Prostate gland (tissue), 2 donors: ENCODE measurements around the gene HS6ST3. TPM values are rescaled to one million over a fixed set of nuclear protein-coding genes. Genes with fewer than 3 reads are reported as not detected.

Source experiments
- DNase-seq: peaks from one replicate; pipeline ENCODE4 v3.0.0-alpha.2; 2019; ENCODE audit warnings: low spot score
- H3K27ac ChIP-seq, 2 donors: fragments of 200-600 bp; sonication (generic); 2 replicates each; pipeline ENCODE4 v1.5.1; 2017 to 2019
- H3K27me3 ChIP-seq: fragments of 200-600 bp; sonication (generic); replicated peaks from 2 replicates; pipeline ENCODE4 v1.5.1; 2019; ENCODE audit not compliant: insufficient read depth
- H3K36me3 ChIP-seq, 2 donors: fragments of 200-600 bp; sonication (generic); 1 replicate in 1 of 2; 2 replicates in 1 of 2; pipeline versions ENCODE4 v1.5.1 to v1.8.1; 2017 to 2019
- H3K4me1 ChIP-seq: fragments of 200-600 bp; sonication (generic); replicated peaks from 2 replicates; pipeline ENCODE4 v1.5.1; 2019
- H3K4me3 ChIP-seq, 2 donors: fragments of 200-600 bp; sonication (generic); 2 replicates each; pipeline ENCODE4 v1.5.1; 2017 to 2019
- H3K9me3 ChIP-seq: fragments of 200-600 bp; sonication (generic); 2 replicates; pipeline ENCODE4 v1.5.1; 2017
- POLR2A ChIP-seq: fragments of 450-650 bp; IDR thresholded peaks from one replicate; pipeline ENCODE4 v1.6.1; 2016; ENCODE audit warnings: antibody characterized with exemption, mild to moderate bottlenecking
- POLR2AphosphoS5 ChIP-seq: sonication (generic); formaldehyde crosslinking; IDR thresholded peaks from one replicate; pipeline ENCODE4 v1.6.1; 2017; ENCODE audit warnings: antibody characterized with exemption
- WGBS: methylation state at CpG from one replicate; pipeline ENCODE4 v1.1.5; 2018; 5-methylcytosine and 5-hydroxymethylcytosine counted together
- intact Hi-C: fragments of 100-400 bp; cut with DNase I; formaldehyde crosslinking; loops from one replicate; pipeline ENCODE4 v1.14.2; 2022
- total RNA-seq, 2 donors: library from RNA; depleted of rRNA; stranded (reverse); fragments of >200 nt; gene quantifications; one replicate each; pipeline ENCODE4 v1.1.0, GENCODE V29; 2016
- TF ChIP-seq, protein P1 (sequence below), 4 experiments: fragments of 200-600 bp in 2 of 4; fragments of 450-650 bp in 2 of 4; sonication (generic) in 2 of 4; IDR thresholded peaks; 1 replicate in 3 of 4; 2 replicates in 1 of 4; pipeline ENCODE4 v1.5.1; 2016 to 2019; ENCODE audit warnings: antibody characterized with exemption in 4 of 4, mild to moderate bottlenecking in 2 of 4, moderate library complexity in 2 of 4

Gene HS6ST3
- total RNA-seq, 2 donors from 2014 or later: 0.97 to 1.0 TPM

DNA sequence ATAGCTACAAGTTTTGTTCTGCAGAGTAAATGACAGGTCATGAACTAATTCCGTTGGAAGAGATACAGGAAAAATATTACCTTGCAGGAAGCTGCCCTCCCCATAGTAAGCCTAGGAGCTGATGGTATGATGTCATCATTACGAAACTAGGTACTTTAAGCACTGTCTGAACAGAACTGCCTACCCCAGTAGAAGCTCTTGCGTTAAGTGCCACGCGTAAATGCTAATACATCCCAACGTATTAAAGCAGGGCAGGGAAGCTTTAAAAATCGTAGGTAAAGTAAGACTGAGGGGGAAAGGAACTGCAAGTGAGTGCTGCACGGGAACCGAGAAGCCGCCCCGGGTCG lies 37.3 kb upstream of the HS6ST3 start:
- intact Hi-C loops: no loop called here
- Histone ChIP-seq H3K4me1 (no peaks in the 10 kb centered on the region), H3K9me3 (no peaks in the 10 kb centered on the region), H3K4me3 (peak overlapping the region; percentile 64 to 89), H3K27me3 (no peaks in the 10 kb centered on the region), H3K36me3 (no peaks in the 10 kb centered on the region), H3K27ac (peak overlapping the region; percentile 76 to 85)
- WGBS: under 1% methylated on average over 12 of the region's 12 CpGs
- no peak for DNase-seq
- no peak for TF ChIP-seq POLR2A
- TF ChIP-seq, protein P1, sequence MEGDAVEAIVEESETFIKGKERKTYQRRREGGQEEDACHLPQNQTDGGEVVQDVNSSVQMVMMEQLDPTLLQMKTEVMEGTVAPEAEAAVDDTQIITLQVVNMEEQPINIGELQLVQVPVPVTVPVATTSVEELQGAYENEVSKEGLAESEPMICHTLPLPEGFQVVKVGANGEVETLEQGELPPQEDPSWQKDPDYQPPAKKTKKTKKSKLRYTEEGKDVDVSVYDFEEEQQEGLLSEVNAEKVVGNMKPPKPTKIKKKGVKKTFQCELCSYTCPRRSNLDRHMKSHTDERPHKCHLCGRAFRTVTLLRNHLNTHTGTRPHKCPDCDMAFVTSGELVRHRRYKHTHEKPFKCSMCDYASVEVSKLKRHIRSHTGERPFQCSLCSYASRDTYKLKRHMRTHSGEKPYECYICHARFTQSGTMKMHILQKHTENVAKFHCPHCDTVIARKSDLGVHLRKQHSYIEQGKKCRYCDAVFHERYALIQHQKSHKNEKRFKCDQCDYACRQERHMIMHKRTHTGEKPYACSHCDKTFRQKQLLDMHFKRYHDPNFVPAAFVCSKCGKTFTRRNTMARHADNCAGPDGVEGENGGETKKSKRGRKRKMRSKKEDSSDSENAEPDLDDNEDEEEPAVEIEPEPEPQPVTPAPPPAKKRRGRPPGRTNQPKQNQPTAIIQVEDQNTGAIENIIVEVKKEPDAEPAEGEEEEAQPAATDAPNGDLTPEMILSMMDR (IDR thresholded peaks at IDR 0.05): no peak
- TF ChIP-seq POLR2AphosphoS5: no peak

DNA sequence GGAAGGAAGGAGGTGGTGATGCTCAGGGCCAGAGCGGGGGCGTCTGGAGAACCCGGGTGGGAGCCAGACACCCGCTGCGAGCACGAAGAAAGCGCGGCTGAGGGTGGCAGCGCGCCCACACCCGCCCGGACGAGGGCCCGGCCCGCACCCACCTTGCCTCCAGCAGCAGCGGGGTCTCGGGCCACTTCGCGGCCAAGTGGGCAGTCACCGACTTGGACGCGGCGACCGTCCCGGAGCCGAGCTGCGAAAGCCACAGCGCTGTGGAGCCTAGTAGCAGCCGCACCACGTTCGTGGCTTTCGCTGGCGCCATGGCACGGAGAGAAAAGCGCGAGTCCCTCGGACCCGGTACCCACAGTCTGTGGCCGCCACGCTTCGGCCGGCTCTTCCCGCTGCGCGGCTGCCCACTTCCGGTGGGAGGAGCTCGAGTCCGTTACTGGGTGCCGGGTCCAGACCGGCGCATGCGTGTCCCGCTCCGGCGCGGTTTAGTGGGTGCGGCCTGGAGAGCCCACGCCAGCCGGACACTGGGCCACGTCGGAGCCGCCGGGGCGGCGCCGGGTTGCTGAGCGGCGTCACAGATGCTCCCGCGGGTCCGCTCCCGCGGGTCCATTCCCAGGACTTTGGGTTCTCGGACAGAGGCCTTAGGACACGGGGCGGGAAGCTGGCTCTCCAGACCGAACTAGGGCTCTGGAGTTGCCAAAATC lies 36.8 kb upstream of the HS6ST3 start, which contains the start of gene UGGT2:
Gene UGGT2, minus strand, starts transcription at position 399 of the 701 bp plus-strand sequence. Its CDS starts 89 bp downstream, at position 310.
- peak; percentile 59 for TF ChIP-seq POLR2A
- TF ChIP-seq, protein P1 (IDR thresholded peaks at IDR 0.05): peak in 3 of 4 experiments; percentile 22 to 29 (median 24)
- peak; percentile 87 for TF ChIP-seq POLR2AphosphoS5
- under 1% methylated on average over 49 of the region's 77 CpGs for WGBS
- Histone ChIP-seq H3K36me3 (no peaks in the 10 kb centered on the region), H3K9me3 (no peaks in the 10 kb centered on the region), H3K4me3 (peak within 1 kb of the TSS; percentile 64 to 89), H3K27me3 (no peaks in the 10 kb centered on the region), H3K4me1 (no peaks in the 10 kb centered on the region), H3K27ac (peak within 1 kb of the TSS; percentile 76 to 85)
- intact Hi-C loops: no loop called here
- DNase-seq: peak; percentile 91

DNA sequence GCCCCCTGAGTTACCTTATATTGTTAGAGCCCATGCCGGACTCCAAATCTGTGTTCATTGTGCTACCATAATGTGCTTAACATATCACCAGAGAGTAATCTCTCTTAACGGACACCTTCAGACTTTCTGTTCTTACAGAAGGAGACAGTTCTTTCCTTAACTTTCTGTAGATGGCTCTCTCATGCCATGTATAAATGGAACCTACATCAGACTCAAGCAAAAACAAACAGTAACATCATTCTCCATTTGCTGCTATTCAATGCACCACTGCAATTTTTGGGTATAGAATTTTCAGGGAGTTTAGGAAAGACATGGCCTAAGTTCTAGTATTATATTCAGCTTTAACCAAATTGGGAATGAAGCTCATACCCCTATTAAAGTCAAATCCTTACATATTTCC lies 24.1 kb upstream of the HS6ST3 start:
- no peak overlapping the region for H3K4me3 ChIP-seq
- no peak overlapping the region for H3K27ac ChIP-seq
- 75% methylated on average over 2 of the region's 2 CpGs for WGBS
- H3K4me1 ChIP-seq: no peaks in the 10 kb centered on the region
- no peaks in the 10 kb centered on the region for H3K36me3 ChIP-seq
- intact Hi-C loops: no loop called here
- DNase-seq: no peak
- TF ChIP-seq POLR2AphosphoS5: no peak
- TF ChIP-seq, protein P1 (IDR thresholded peaks at IDR 0.05): no peak
- no peak for TF ChIP-seq POLR2A
- H3K27me3 ChIP-seq: no peaks in the 10 kb centered on the region
- no peaks in the 10 kb centered on the region for H3K9me3 ChIP-seq

DNA sequence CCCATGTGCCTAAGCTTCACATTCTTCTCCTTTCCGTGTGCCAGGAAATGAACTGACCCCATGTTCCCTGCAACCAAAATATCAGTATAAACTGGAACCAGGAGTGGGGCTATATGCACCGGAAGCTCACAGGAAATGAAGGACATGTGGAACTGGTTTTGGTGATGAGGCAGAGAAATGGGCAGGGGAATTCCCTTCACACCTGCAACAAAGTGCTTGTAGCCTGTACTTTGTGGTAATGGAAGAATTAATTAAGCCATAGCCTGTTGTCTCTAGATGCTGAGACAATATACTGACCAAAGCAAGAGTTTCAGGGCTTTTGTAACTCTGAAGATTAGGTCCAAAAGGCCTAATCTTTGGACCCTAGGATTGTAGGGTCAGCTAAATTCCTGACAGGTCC lies 21.2 kb upstream of the HS6ST3 start:
- Histone ChIP-seq H3K27me3 (no peaks in the 10 kb centered on the region), H3K36me3 (no peaks in the 10 kb centered on the region), H3K4me3 (no peak overlapping the region), H3K9me3 (no peaks in the 10 kb centered on the region), H3K27ac (no peak overlapping the region), H3K4me1 (no peaks in the 10 kb centered on the region)
- 68% methylated on average over 2 of the region's 2 CpGs for WGBS
- intact Hi-C loops: no loop called here
- TF ChIP-seq POLR2A: no peak
- no peak for TF ChIP-seq POLR2AphosphoS5
- TF ChIP-seq, protein P1 (IDR thresholded peaks at IDR 0.05): no peak
- DNase-seq: no peak

DNA sequence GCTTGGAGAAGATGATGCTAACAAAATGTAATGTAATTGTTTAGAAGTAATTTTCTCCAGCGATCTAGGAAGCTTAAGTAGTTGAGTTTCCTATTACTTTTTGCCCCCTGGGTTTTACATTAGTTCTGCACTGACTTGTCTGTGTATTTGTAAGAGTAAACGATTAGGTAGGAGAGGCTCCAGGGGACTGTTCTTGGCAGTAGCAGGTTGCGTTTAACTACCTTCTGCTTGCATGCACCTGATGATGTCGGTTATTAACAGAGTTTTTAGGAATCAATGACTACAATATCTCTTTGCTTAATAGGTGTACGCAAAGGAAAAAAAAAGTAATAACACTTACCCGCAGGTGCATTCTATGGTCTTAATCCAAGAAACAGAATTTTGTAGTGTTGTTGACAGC lies 18.4 kb upstream of the HS6ST3 start:
- intact Hi-C loops: no loop called here

More for the DNA sequence above, 18.4 kb upstream of the HS6ST3 start:
- no peak overlapping the region for H3K27ac ChIP-seq
- H3K27me3 ChIP-seq: no peaks in the 10 kb centered on the region
- no peak for TF ChIP-seq POLR2AphosphoS5
- TF ChIP-seq, protein P1 (IDR thresholded peaks at IDR 0.05): no peak
- no peaks in the 10 kb centered on the region for H3K36me3 ChIP-seq
- no peaks in the 10 kb centered on the region for H3K9me3 ChIP-seq
- 47% methylated on average over 6 of the region's 6 CpGs for WGBS
- no peak for DNase-seq
- H3K4me1 ChIP-seq: no peaks in the 10 kb centered on the region
- no peak overlapping the region for H3K4me3 ChIP-seq
